GM23248 (cell line): ENCODE results near the gene ACP5. TPM values are rescaled to one million over a fixed set of nuclear protein-coding genes. Genes with fewer than 3 reads are reported as not detected.

Experiments used
- DNase-seq: peaks from one replicate; pipeline ENCODE4 v3.0.0-alpha.2; 2015
- H2AFZ ChIP-seq: fragments of 200-600 bp; sonication (generic); 2 replicates; pipeline ENCODE4 v1.6.1; 2016; ENCODE audit warnings: antibody characterized with exemption
- H3F3A ChIP-seq: fragments of 200-600 bp; sonication (generic); 2 replicates; pipeline ENCODE4 v1.6.1; 2016; ENCODE audit warnings: mild to moderate bottlenecking, antibody characterized with exemption, mixed run types; ENCODE audit not compliant: insufficient read depth
- H3K27ac ChIP-seq: fragments of 200-600 bp; sonication (generic); 2 replicates; pipeline ENCODE4 v1.5.1; 2016; ENCODE audit warnings: mild to moderate bottlenecking
- H3K27me3 ChIP-seq: fragments of 200-600 bp; sonication (generic); replicated peaks from 2 replicates; pipeline ENCODE4 v1.6.1; 2016; ENCODE audit warnings: mild to moderate bottlenecking; ENCODE audit not compliant: insufficient read depth
- H3K36me3 ChIP-seq: fragments of 200-600 bp; sonication (generic); 2 replicates; pipeline ENCODE4 v1.6.1; 2016; ENCODE audit warnings: low read depth, mild to moderate bottlenecking
- H3K4me1 ChIP-seq: fragments of 200-600 bp; sonication (generic); 2 replicates; pipeline ENCODE4 v1.6.1; 2016; ENCODE audit warnings: mild to moderate bottlenecking; ENCODE audit not compliant: insufficient read depth
- H3K4me2 ChIP-seq: fragments of 200-600 bp; sonication (generic); one replicate; pipeline ENCODE4 v1.6.1; 2016; ENCODE audit warnings: mild to moderate bottlenecking; ENCODE audit not compliant: unreplicated experiment
- H3K4me3 ChIP-seq: fragments of 200-600 bp; sonication (generic); 2 replicates; pipeline ENCODE4 v1.5.1; 2016; ENCODE audit warnings: mild to moderate bottlenecking
- H3K79me2 ChIP-seq: fragments of 200-600 bp; sonication (generic); 2 replicates; pipeline ENCODE4 v1.6.1; 2016; ENCODE audit warnings: mild to moderate bottlenecking; ENCODE audit not compliant: insufficient read depth
- H3K9ac ChIP-seq: fragments of 200-600 bp; sonication (generic); 2 replicates; pipeline ENCODE4 v1.6.1; 2016; ENCODE audit warnings: mild to moderate bottlenecking
- H3K9me2 ChIP-seq: fragments of 200-600 bp; sonication (generic); 2 replicates; pipeline ENCODE4 v1.6.1; 2016; ENCODE audit warnings: mixed run types, mild to moderate bottlenecking, moderate library complexity; ENCODE audit not compliant: insufficient read depth
- H3K9me3 ChIP-seq: fragments of 200-600 bp; sonication (generic); one replicate; pipeline ENCODE4 v1.6.1; 2017; ENCODE audit warnings: low read depth
- H4K20me1 ChIP-seq: fragments of 200-600 bp; sonication (generic); 2 replicates; pipeline ENCODE4 v1.6.0; 2016; ENCODE audit not compliant: insufficient read depth
- EZH2 ChIP-seq: fragments of 200-600 bp; sonication (generic); IDR thresholded peaks from 2 replicates; pipeline ENCODE4 v1.6.1; 2018; ENCODE audit warnings: antibody characterized with exemption, mild to moderate bottlenecking; ENCODE audit not compliant: insufficient read depth, poor library complexity, severe bottlenecking
- EZH2phosphoT487 ChIP-seq: fragments of 200-600 bp; sonication (generic); IDR thresholded peaks from 2 replicates; pipeline ENCODE4 v1.6.1; 2018; ENCODE audit warnings: antibody characterized with exemption, moderate library complexity, mild to moderate bottlenecking, low read depth; ENCODE audit not compliant: insufficient read depth
- WGBS, 2 experiments: methylation state at CpG; one replicate each; pipeline ENCODE4 v1.1.6; 2015 to 2017; ENCODE audit warnings: low lambda C conversion rate in 2 of 2, low coverage in 1 of 2; ENCODE audit errors: missing lambda C conversion rate in 2 of 2; 5-methylcytosine and 5-hydroxymethylcytosine counted together
- in situ Hi-C: fragments of 300-500 bp; cut with MboI; formaldehyde crosslinking; loops from 2 replicates; pipeline ENCODE4 v1.15.0; 2020
- polyA plus RNA-seq: library from polyadenylated mRNA; unstranded; fragments of >200 nt; fragmentation: Nextera tagmentation; extraction: Ambion mirVana; gene quantifications from 2 replicates; pipeline ENCODE4 v1.2.1, GENCODE V29; 2016
- total RNA-seq: library from RNA; depleted of rRNA; stranded (reverse); fragments of >200 nt; shearing (Covaris generic); gene quantifications from 2 replicates; pipeline ENCODE4 v1.2.3, GENCODE V29; 2014; rRNA removed

ACP5 gene
- total and polyA plus RNA-seq, 2 experiments from 2014 or later: 0.11 to 0.26 TPM

DNA sequence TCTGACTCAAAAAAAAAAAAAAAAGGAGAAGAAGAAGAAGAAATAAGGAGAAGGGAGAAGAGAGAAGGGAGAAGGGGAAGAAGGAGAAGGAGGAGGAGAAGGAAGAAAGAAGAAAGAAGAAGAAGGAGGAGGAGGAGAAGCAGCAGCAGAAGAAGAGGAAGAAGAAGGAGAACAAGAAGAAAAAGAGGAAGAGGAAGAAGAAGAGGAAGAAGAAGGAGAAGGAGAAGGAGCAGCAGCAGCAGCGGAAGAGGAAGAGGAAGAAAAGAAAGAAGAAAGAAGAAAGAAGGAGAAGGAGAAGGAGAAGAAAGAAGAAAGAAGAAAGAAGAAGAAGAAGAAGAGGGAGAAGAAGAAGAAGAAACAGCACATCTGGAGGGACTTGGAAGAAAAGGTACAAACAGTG, 42.9 kb downstream of the ACP5 start:
- Histone ChIP-seq H3K79me2 (no peaks in the 10 kb centered on the region), H3K4me3 (no peak overlapping the region), H3K9ac (no peak overlapping the region), H4K20me1 (no peaks in the 10 kb centered on the region), H3K27ac (no peak overlapping the region), H3F3A (peaks cover 13% of the 10 kb centered on the region; the same call in 1 of the 2 replicates), H3K27me3 (no peaks in the 10 kb centered on the region), H3K4me2 (no peak overlapping the region), H3K36me3 (no peaks in the 10 kb centered on the region), H3K9me3 (no peaks in the 10 kb centered on the region), H2AFZ (no peak overlapping the region), H3K4me1 (peaks cover 24% of the 10 kb centered on the region), H3K9me2 (no peaks in the 10 kb centered on the region)
- WGBS, 2 experiments: 92 to 96% methylated on average over 1 of the region's 1 CpG
- TF ChIP-seq EZH2: no peak
- TF ChIP-seq EZH2phosphoT487: no peak
- DNase-seq: no peak
- in situ Hi-C loops: no loop called here

DNA sequence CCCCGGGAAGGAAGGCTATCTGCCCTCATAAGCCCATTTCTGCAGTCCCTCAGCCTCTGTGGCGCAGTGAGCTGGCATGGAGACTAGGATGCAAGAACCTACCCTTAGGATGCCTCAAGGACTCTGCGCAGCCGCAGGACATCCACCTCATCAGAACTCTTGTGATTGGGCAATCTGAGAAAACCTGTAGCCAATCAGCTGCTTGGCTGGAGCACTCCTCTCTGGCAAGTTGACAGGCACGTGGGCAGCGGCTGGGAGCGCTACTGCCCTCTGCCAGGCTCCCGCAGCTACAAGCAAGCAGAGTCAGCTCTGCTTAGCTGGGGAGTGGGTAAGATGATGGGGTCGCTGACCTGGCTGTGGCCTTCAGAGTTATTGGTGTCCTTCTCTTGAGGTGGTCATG, 47.0 kb downstream of the ACP5 start:
- Histone ChIP-seq H3K4me2 (no peak overlapping the region), H3K27ac (no peak overlapping the region), H3K4me1 (peaks cover 17% of the 10 kb centered on the region), H3F3A (peaks cover 13% of the 10 kb centered on the region; the same call in 1 of the 2 replicates), H3K36me3 (no peaks in the 10 kb centered on the region), H3K9ac (no peak overlapping the region), H4K20me1 (no peaks in the 10 kb centered on the region), H2AFZ (no peak overlapping the region), H3K4me3 (no peak overlapping the region), H3K9me2 (no peaks in the 10 kb centered on the region), H3K79me2 (peaks cover 20% of the 10 kb centered on the region), H3K27me3 (no peaks in the 10 kb centered on the region), H3K9me3 (no peaks in the 10 kb centered on the region)
- WGBS, 2 experiments: 11 to 13% methylated on average over 9 of the region's 9 CpGs
- DNase-seq: peak; percentile 81
- in situ Hi-C loops: no loop called here
- TF ChIP-seq EZH2phosphoT487: no peak
- TF ChIP-seq EZH2: no peak

DNA sequence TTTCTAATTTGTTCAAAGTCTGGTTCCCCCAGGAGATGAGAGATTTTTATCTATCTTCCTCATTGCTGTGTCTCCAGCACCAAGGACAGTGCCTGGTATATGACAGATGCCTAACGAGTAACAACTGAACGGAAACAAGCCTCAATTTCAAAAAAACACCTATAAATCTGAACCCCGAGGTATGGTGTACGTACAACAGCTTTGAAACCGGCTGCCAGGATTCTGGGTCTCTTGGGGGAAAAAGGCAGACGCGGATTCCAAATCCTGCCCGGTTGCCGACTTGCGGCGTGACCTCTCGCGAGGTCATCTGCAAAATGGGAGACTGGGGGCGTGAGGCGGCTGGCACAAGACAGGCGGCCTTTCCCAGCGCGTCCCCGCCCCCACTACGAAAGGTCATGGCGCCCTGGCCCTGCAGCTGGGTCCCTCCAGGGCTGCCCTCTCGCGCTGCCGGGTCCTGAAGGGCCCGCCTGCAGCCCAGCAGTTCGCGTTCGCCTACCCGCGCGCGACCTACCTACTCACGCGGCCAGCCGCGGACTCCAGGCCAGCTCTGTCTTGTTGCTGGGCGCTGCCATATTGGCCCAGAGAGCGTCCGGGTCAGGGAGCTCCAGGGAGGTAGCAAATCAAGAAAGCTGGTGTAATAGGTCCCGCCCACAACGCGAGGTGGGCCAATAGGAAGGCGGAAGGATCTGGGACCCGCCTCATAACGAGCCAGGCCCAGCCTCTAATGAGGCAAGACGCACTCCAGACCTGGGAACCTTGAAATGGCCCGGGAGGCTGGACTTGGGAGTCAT, 48.7 kb downstream of the ACP5 start, which contains the start of gene ECSIT:
ECSIT (minus strand) TSS at position 584 of the 791 bp plus-strand sequence. CDS start 9,964 bp downstream, outside the sequence.
- Histone ChIP-seq H3K79me2 (peaks cover 24% of the 10 kb centered on the region), H3K27me3 (no peaks in the 10 kb centered on the region), H3K4me1 (peaks cover 15% of the 10 kb centered on the region), H3K9me2 (no peaks in the 10 kb centered on the region), H2AFZ (peak within 1 kb of the TSS; percentile 84), H3K4me2 (peak within 1 kb of the TSS; percentile 85), H4K20me1 (no peaks in the 10 kb centered on the region), H3F3A (peaks cover 5% of the 10 kb centered on the region; the same call in 1 of the 2 replicates), H3K36me3 (no peaks in the 10 kb centered on the region), H3K9ac (peak within 1 kb of the TSS; percentile 80), H3K9me3 (no peaks in the 10 kb centered on the region), H3K27ac (peak within 1 kb of the TSS; percentile 86), H3K4me3 (peak within 1 kb of the TSS; percentile 91)
- in situ Hi-C loops: no loop called here
- TF ChIP-seq EZH2 (no peak), EZH2phosphoT487 (no peak)
- peak; percentile 100 for DNase-seq
- WGBS, 2 experiments: 0 to 2% methylated on average over 45 to 47 of the region's 47 CpGs

Other genes starting within 250 kb of the ACP5 start
- 5.1 and 9.0 TPM in 2 replicates for gene RAB3D, start 238.0 kb downstream of the ACP5 start, total RNA-seq
- gene RAB3D, start 238.0 kb downstream of the ACP5 start, polyA plus RNA-seq: 3.7 and 4.3 TPM in 2 replicates
- 66.1 and 152 TPM in 2 replicates for gene TMEM205, start 231.4 kb downstream of the ACP5 start, total RNA-seq
- 84.6 and 90.1 TPM in 2 replicates for gene TMEM205, start 231.4 kb downstream of the ACP5 start, polyA plus RNA-seq
- 8.5 and 11.6 TPM in 2 replicates for gene CCDC159, start 231.1 kb downstream of the ACP5 start, total RNA-seq
- 11.4 and 16.5 TPM in 2 replicates for gene CCDC159, start 231.1 kb downstream of the ACP5 start, polyA plus RNA-seq
- 39.7 and 67.8 TPM in 2 replicates for gene PLPPR2, start 222.2 kb downstream of the ACP5 start, total RNA-seq
- gene PLPPR2, start 222.2 kb downstream of the ACP5 start, polyA plus RNA-seq: 52.0 TPM in 2 replicates
- gene SWSAP1, start 203.0 kb downstream of the ACP5 start, total RNA-seq: 0.32 TPM in 1 of 2 replicates, not detected in the other
- gene SWSAP1, start 203.0 kb downstream of the ACP5 start, polyA plus RNA-seq: 1.3 and 1.4 TPM in 2 replicates
- gene EPOR, start 193.3 kb downstream of the ACP5 start, total RNA-seq: 4.4 and 7.0 TPM in 2 replicates
- 4.3 and 4.7 TPM in 2 replicates for gene EPOR, start 193.3 kb downstream of the ACP5 start, polyA plus RNA-seq
- gene RGL3, start 158.3 kb downstream of the ACP5 start, total RNA-seq: 0.54 and 5.9 TPM in 2 replicates
- gene RGL3, start 158.3 kb downstream of the ACP5 start, polyA plus RNA-seq: 0.43 and 1.4 TPM in 2 replicates
- 0.54 TPM in 1 of 2 replicates, not detected in the other for gene ODAD3, start 142.5 kb downstream of the ACP5 start, total RNA-seq
- 0.44 and 0.95 TPM in 2 replicates for gene ODAD3, start 142.5 kb downstream of the ACP5 start, polyA plus RNA-seq
- gene PRKCSH, start 142.0 kb downstream of the ACP5 start, total RNA-seq: 118 and 142 TPM in 2 replicates
- gene PRKCSH, start 142.0 kb downstream of the ACP5 start, polyA plus RNA-seq: 94.1 and 104 TPM in 2 replicates
- gene ELAVL3, start 96.6 kb downstream of the ACP5 start, total RNA-seq: not detected in 2 replicates
- not detected in 2 replicates for gene ELAVL3, start 96.6 kb downstream of the ACP5 start, polyA plus RNA-seq
- 3.9 and 4.6 TPM in 2 replicates for gene ZNF653, start 71.8 kb downstream of the ACP5 start, total RNA-seq
- 1.4 and 2.2 TPM in 2 replicates for gene ZNF653, start 71.8 kb downstream of the ACP5 start, polyA plus RNA-seq
- 28.0 and 35.2 TPM in 2 replicates for gene ECSIT, start 48.5 kb downstream of the ACP5 start, total RNA-seq
- 17.1 and 20.5 TPM in 2 replicates for gene ECSIT, start 48.5 kb downstream of the ACP5 start, polyA plus RNA-seq
- gene CNN1, start 38.8 kb downstream of the ACP5 start, total RNA-seq: 44.5 and 47.4 TPM in 2 replicates
- gene CNN1, start 38.8 kb downstream of the ACP5 start, polyA plus RNA-seq: 27.1 and 30.0 TPM in 2 replicates
- gene ELOF1, start 18.4 kb downstream of the ACP5 start, total RNA-seq: 32.4 and 50.6 TPM in 2 replicates
- 71.8 and 72.6 TPM in 2 replicates for gene ELOF1, start 18.4 kb downstream of the ACP5 start, polyA plus RNA-seq
- 13.3 and 13.8 TPM in 2 replicates for gene ZNF627, start 19.8 kb upstream of the ACP5 start, total RNA-seq
- gene ZNF627, start 19.8 kb upstream of the ACP5 start, polyA plus RNA-seq: 7.2 and 7.7 TPM in 2 replicates
- 6.8 and 7.2 TPM in 2 replicates for gene ZNF823, start 161.3 kb upstream of the ACP5 start, total RNA-seq
- gene ZNF823, start 161.3 kb upstream of the ACP5 start, polyA plus RNA-seq: 1.9 and 3.0 TPM in 2 replicates
- 6.5 and 8.5 TPM in 2 replicates for gene ZNF441, start 189.4 kb upstream of the ACP5 start, total RNA-seq
- 3.5 and 3.6 TPM in 2 replicates for gene ZNF441, start 189.4 kb upstream of the ACP5 start, polyA plus RNA-seq
- gene ZNF491, start 220.9 kb upstream of the ACP5 start, total RNA-seq: 1.6 and 3.0 TPM in 2 replicates
- 0.58 and 1.4 TPM in 2 replicates for gene ZNF491, start 220.9 kb upstream of the ACP5 start, polyA plus RNA-seq
- 4.2 and 7.6 TPM in 2 replicates for gene ZNF440, start 236.6 kb upstream of the ACP5 start, total RNA-seq
- 2.3 and 2.4 TPM in 2 replicates for gene ZNF440, start 236.6 kb upstream of the ACP5 start, polyA plus RNA-seq